ENCODE data around the gene OGFOD2.

OGFOD2 gene

GRCh38 chr12:122946690-122947341, 28.2 kb upstream of the OGFOD2 start:
- Mint-ChIP-seq H3K27ac (peak overlapping the region; percentile 62), H3K36me3 (ENCODE audit: low read depth) (no peaks in the 10 kb centered on the region), H3K9me3 (no peaks in the 10 kb centered on the region), H3K27me3 (no peaks in the 10 kb centered on the region), H3K4me3 (peak overlapping the region; percentile 53), H3K4me1 (peaks cover 37% of the 10 kb centered on the region)
- peak; percentile 87 for DNase-seq
- ATAC-seq = peak; percentile 98

DNA sequence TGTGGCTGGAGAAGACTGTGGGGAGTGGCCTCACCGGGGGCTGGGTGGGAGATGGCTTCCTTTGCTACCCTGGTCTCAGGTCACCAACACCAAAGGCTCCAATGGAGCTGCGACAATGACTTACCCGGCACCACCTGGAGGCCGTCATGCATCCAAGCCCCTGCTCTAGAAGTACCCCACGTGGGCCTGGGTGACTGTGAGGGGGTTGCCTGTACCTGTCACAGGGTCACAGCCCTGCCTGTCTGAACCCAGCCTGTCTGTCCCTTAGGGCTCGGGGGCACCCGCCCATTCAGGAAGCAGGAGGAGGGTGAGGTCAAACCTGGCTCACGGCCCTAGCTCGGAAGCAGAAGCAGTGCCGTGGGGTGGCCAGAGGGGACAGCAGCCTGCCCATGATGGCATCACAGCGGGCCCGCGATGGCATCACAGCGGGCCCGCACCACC, 27.7 kb upstream of the OGFOD2 start:
- DNase-seq = no peak
- Mint-ChIP-seq H3K4me1 (peaks cover 41% of the 10 kb centered on the region), H3K9me3 (no peaks in the 10 kb centered on the region), H3K27ac (peak overlapping the region; percentile 62), H3K27me3 (no peaks in the 10 kb centered on the region), H3K36me3 (ENCODE audit: low read depth) (no peaks in the 10 kb centered on the region), H3K4me3 (peak overlapping the region; percentile 53)
- ATAC-seq = no peak

DNA sequence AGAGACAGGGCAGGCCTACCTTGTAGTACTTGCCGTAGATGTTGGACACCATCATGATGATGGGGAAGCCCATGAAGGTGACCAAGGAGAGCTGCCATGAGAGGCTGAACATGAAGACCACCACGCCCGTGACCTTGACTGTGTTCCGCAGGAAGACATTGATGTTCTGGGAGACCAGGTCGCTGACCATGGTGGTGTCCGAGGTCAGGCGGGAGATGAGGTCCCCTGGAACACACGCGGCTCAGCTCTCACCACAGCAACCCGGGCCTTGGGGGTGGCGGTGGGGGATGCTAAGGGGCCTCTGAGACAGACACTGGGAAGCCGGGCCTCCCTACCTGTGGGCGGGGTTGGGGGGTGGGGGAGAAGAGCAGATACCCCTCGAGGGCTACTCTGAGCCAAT, 26.4 kb upstream of the OGFOD2 start:
- ATAC-seq = no peak

GRCh38 chr12:122949405-122949804, 25.6 kb upstream of the OGFOD2 start:
- no peaks in the 10 kb centered on the region for H3K36me3 Mint-ChIP-seq (ENCODE audit: low read depth)
- no peaks in the 10 kb centered on the region for H3K27me3 Mint-ChIP-seq
- peaks cover 34% of the 10 kb centered on the region for H3K4me1 Mint-ChIP-seq
- ATAC-seq (no peak), DNase-seq (no peak)
- no peak overlapping the region for H3K4me3 Mint-ChIP-seq
- no peak overlapping the region for H3K27ac Mint-ChIP-seq
- no peaks in the 10 kb centered on the region for H3K9me3 Mint-ChIP-seq

More for the DNA sequence above, 26.4 kb upstream of the OGFOD2 start:
- Mint-ChIP-seq H3K36me3 (ENCODE audit: low read depth) (no peaks in the 10 kb centered on the region), H3K9me3 (no peaks in the 10 kb centered on the region), H3K4me1 (peaks cover 35% of the 10 kb centered on the region), H3K27me3 (no peaks in the 10 kb centered on the region), H3K4me3 (no peak overlapping the region), H3K27ac (no peak overlapping the region)
- no peak for DNase-seq

GRCh38 chr12:122949816-122950675, 25.0 kb upstream of the OGFOD2 start:
- ATAC-seq (no peak), DNase-seq (no peak)
- Mint-ChIP-seq H3K4me3 (no peak overlapping the region), H3K36me3 (ENCODE audit: low read depth) (no peaks in the 10 kb centered on the region), H3K4me1 (peaks cover 34% of the 10 kb centered on the region), H3K9me3 (no peaks in the 10 kb centered on the region), H3K27me3 (no peaks in the 10 kb centered on the region), H3K27ac (no peak overlapping the region)

DNA sequence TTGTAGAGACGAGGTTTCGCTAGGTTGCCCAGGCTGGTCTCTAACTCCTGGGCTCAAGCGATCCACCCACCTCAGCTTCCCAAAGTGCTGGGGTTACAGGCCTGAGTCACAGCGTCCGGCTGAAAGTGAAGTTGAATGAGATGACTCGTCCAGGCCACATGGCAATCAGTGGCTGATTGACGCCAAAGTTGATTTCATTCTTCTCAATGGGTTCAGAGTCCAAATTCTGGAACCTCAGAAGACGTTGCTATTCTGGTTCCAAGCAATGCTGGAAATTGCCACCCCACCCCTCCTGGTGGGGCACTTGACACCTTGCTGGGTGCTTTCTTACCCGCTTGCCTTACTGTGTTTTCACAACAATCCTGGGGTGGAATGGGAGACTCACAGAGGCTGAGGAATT, 23.6 kb upstream of the OGFOD2 start:
- Mint-ChIP-seq H3K27me3 (no peaks in the 10 kb centered on the region), H3K9me3 (no peaks in the 10 kb centered on the region), H3K27ac (no peak overlapping the region), H3K4me1 (peaks cover 28% of the 10 kb centered on the region), H3K36me3 (ENCODE audit: low read depth) (no peaks in the 10 kb centered on the region), H3K4me3 (no peak overlapping the region)
- no peak for ATAC-seq
- DNase-seq = no peak

DNA sequence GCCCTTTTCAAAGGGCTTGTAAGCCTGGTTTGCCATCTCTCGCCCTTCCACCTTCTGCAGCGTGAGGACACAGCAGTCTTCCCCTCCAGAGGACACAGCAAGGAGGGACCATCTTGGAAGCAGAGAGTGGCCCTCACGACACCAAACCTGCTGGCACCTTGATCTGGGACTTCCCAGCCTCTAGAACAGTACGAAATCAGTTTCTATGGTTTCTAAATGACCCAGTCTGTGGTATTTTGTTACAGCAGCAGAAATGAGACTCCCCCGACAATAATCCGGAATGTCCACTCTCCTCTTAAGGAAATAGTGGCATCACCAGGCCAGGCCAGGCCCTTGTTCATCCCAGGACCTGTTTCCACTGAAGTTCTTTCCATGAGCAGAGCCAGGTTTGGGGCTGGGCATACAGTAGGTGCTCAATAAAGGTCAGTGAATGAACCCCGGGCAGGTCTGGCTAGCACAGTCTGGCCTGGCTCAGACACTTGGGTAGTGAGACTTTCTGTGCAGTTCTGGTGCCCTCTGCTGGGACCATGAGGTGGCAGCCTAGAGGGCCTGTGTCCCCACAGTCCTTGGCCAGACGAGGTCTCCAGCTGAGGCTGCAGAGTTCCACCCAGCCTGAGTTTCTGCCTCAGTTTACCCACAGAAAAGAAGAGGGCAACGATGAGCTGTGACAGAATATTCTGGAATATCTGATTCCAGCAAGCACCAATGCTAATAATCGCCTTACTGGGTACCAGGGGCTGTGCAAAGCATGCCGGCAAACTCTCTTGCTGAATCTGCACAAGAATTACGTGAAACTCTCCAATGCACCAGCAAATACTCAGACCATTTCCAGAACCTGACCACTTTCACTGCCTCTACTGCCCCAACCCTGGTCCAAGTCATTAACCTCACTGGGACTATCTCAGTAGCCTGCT, 22.8 kb upstream of the OGFOD2 start:
- H3K36me3 Mint-ChIP-seq (ENCODE audit: low read depth) = no peaks in the 10 kb centered on the region
- no peaks in the 10 kb centered on the region for H3K27me3 Mint-ChIP-seq
- H3K4me1 Mint-ChIP-seq = peaks cover 20% of the 10 kb centered on the region
- ATAC-seq (peak; percentile 96), DNase-seq (peak; percentile 77)
- no peak overlapping the region for H3K27ac Mint-ChIP-seq
- H3K9me3 Mint-ChIP-seq = no peaks in the 10 kb centered on the region
- H3K4me3 Mint-ChIP-seq = no peak overlapping the region

DNA sequence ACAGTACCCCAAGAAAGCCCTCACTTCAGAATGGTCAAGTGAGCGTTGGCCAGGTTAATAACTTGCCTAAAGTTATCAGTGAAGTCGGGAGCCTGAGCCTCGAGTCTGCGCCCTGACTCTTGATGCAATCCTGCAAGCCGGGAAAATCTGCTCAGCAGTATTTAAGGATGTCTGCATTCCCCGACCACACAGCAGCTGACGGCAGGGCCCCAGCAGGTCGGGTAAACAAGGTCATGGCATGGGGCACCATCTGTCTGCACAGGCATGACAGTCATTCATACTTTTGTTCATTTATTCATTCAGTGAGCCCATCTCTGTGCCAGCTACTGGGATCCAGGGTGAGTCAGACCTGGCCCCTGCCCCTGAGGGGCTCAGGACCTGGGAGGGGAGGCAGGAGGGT, 19.9 kb upstream of the OGFOD2 start:
- H3K4me1 Mint-ChIP-seq = peaks cover 10% of the 10 kb centered on the region
- H3K4me3 Mint-ChIP-seq = no peak overlapping the region
- no peak for ATAC-seq
- no peaks in the 10 kb centered on the region for H3K27me3 Mint-ChIP-seq
- no peak overlapping the region for H3K27ac Mint-ChIP-seq
- no peaks in the 10 kb centered on the region for H3K9me3 Mint-ChIP-seq
- DNase-seq = no peak
- H3K36me3 Mint-ChIP-seq (ENCODE audit: low read depth) = no peaks in the 10 kb centered on the region

DNA sequence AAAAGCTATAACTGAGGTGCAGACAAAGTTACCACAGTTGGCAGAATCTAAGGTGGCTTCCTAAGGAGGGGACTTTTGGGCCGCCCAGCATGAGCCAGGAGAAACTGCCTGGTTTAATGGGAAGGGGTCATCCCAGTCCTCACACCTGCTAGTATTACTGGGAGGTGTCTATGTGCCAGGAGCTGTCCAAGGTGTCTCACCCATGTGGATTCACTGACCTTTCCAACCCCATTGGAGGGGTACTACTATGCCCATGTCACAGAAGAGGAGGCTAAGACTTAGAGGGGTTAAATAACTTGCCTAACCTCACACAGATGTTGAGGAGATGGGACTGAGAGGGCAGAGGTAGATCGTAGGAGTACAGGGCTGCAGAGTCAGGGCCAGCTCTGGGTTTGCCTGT, 19.0 kb upstream of the OGFOD2 start:
- no peak for DNase-seq
- Mint-ChIP-seq H3K36me3 (ENCODE audit: low read depth) (no peaks in the 10 kb centered on the region), H3K27me3 (no peaks in the 10 kb centered on the region), H3K27ac (no peak overlapping the region), H3K4me1 (peaks cover 10% of the 10 kb centered on the region), H3K4me3 (no peak overlapping the region), H3K9me3 (no peaks in the 10 kb centered on the region)
- ATAC-seq = no peak

DNA sequence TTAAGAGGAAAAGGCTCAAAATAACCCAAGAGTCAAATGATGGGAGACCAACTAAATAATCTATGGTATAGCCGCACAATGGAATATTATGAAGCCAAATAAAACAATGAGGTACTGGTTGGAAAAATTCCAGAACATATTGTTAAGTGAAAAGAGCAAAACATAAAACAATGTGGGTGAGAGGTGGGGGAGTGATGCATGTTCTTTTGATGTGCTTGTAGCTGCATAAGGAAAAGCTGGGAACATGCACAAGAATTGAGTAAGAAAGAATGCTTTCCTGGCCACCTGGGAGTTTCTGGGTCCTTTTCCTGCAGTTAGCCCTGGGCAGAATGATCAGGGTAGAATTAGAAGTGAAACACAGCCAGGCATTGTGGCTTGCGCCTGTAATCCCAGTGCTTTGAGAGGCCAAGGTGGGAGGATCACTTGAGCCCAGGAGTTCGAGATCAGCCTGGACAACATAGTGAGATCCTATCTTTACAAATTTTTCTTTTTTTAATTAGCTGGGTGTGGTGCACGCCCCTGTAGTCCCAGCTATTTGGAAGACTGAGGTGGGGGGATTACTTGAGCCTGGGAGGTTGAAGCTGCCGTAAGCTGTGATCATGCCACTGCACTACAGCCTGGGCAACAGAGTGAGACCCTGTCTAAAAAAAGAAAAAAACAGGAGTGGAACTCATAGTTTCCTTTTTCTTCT, 16.7 kb upstream of the OGFOD2 start:
- no peak overlapping the region for H3K27ac Mint-ChIP-seq
- no peak for DNase-seq
- H3K4me3 Mint-ChIP-seq = no peak overlapping the region
- H3K4me1 Mint-ChIP-seq = no peaks in the 10 kb centered on the region
- H3K36me3 Mint-ChIP-seq (ENCODE audit: low read depth) = no peaks in the 10 kb centered on the region
- H3K27me3 Mint-ChIP-seq = no peaks in the 10 kb centered on the region
- H3K9me3 Mint-ChIP-seq = no peaks in the 10 kb centered on the region
- no peak for ATAC-seq

DNA sequence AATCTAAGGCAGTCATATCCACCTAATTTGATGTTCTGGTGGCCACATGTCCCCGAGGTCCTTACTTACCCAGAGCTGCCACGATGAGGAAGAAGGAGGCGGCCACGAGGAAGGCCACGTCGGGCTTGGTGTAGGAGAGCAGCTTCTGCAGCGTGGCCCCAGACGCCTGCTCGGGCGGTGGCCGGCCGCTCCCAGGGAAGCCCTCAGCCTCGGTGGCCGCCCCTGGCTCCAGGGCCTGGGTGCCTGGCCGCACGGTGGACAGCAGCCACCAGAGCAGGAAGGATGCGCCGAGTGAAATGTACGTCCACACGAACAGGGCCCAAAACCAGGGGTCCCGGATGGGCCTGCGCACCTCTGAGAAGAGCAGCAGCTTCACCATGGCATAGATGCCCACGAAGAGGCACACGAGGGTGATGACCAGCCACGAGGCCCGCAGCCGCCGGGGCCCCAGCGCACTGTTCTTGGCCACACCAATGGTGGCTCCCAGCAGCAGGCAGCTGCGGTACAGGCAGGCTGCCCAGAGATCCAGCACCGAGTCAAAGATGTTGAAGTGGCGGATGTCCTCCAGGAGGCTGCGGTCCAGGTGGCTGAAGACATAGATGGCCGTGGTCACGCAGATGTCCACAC, 15.4 kb upstream of the OGFOD2 start:
- H3K27me3 Mint-ChIP-seq = no peaks in the 10 kb centered on the region
- H3K4me1 Mint-ChIP-seq = peaks cover under 1% of the 10 kb centered on the region
- no peaks in the 10 kb centered on the region for H3K36me3 Mint-ChIP-seq (ENCODE audit: low read depth)
- H3K9me3 Mint-ChIP-seq = no peaks in the 10 kb centered on the region
- no peak for DNase-seq
- no peak overlapping the region for H3K27ac Mint-ChIP-seq
- no peak overlapping the region for H3K4me3 Mint-ChIP-seq
- ATAC-seq = no peak

DNA sequence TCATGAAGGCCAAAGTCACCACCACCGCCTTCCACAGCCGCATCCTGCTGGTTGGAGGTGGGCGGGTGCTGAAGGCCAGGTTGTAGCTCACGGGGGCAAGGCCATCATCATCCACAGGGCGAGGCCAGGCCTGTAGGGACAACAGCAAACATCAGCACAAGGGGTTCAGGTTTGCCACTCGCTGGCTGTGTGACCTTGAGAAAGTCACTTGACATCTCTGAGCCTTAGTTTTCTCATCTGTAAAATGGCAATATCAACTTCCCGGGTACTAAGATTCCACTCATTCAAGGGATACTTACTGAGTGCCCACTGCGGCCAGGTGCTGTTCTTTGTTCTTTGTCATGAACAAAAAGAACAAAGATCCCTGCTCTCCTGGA, 14.9 kb upstream of the OGFOD2 start:
- Mint-ChIP-seq H3K27ac (no peak overlapping the region), H3K36me3 (ENCODE audit: low read depth) (no peaks in the 10 kb centered on the region), H3K4me3 (no peak overlapping the region), H3K9me3 (no peaks in the 10 kb centered on the region), H3K27me3 (no peaks in the 10 kb centered on the region), H3K4me1 (peaks cover 4% of the 10 kb centered on the region)
- ATAC-seq (no peak), DNase-seq (no peak)

GRCh38 chr12:122961531-122962329, 13.3 kb upstream of the OGFOD2 start:
- H3K27me3 Mint-ChIP-seq = no peaks in the 10 kb centered on the region
- no peaks in the 10 kb centered on the region for H3K36me3 Mint-ChIP-seq (ENCODE audit: low read depth)
- H3K4me1 Mint-ChIP-seq = peaks cover 4% of the 10 kb centered on the region
- no peak overlapping the region for H3K27ac Mint-ChIP-seq
- DNase-seq (no peak), ATAC-seq (no peak)
- no peaks in the 10 kb centered on the region for H3K9me3 Mint-ChIP-seq
- no peak overlapping the region for H3K4me3 Mint-ChIP-seq
